ENCODE results near the gene TOMM40L.

The TOMM40L gene

DNA sequence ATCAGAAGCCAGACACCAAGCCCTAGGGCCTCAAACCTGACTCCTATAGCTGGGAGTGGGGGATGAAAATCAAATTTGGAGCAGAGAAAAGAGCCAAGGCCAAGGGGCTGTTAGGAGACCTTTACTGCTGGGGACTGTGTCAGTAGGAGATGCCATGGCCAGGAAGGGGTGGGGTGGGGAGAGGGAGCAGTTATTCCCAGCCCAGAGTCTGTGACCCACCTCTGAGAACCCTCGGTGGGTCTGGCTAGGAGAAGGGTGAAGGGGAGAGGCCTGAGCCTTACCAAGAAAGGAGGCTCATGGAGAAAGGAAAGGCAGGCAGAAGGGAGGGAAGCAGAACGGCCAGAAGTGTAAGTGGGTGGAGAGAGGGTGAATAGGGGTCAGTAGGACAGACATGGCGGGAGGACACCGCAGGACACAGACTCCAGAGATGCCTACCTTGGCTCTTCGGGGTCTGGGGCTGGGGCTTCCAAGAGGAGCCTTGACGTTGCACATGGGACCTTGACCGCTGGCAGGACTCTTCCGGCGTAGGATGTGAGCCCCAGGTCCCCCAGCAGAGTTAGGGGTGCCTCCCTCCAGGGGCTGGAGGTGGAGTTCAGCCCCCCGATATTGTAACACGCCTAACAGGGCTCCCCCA lies 28.2 kb upstream of the TOMM40L start:
- DNase-seq: no peak

DNA sequence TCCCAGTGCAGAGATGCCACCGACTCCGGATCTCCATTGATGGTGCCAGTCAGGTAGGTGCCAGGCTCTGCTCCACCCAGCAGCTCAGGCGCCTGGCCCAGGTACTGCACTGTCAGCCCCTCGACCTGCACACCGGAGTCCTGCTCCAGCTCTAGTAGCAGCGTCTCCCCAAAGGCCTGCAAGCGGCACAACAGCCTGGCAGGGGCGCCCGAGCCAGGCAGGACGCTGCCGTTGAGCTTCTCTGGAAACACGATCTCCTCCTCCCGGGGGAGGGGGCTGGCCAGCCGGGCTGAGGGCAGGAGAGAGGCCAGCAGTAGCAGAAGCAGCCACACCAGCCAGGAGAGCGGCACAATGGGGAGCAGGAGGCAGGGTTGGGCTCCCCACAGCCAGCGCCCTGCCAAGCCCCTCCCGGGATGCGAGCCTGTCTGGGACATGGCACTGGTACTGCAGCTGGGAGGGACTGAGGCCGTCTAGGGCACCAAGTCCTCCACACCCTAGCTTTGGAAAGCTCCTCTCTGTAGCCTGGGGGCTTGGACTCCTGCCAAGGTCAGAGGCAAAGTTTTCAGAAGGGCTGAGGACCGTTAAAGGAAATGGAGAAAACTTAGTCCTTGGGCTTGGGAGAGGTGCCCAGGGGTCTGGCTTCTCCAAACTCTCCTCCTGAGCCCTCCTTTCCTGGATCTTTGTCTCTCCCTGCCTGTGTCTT lies 27.5 kb upstream of the TOMM40L start:
- DNase-seq: peak; percentile 25

DNA sequence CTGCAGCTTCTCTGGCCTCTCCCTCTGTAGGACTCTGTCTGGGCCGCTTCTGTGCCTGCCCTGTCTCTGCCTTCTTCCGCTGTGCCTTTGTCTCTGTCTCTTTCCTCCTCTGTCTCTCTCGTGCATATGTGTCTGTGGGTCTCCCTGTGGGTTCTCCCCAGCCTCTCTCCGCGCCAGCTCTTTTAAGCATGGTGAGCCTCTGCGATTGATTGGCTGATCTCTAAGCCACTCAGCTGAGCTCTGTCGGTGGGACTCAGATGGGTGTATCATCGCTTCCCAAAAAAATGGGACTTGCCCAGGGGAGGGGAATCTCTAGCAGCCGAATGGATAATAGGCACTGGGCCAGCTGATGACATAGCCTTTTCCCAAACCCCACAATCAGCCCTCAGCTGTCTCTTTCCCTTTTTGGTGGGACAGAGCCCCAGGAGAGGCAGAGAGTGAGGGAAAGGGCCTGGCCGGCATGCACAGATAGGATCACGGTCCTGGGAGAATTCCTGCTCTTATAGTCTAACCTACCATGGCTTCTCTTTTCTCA lies 26.9 kb upstream of the TOMM40L start, which contains the start of gene ADAMTS4:
TSS of gene ADAMTS4 (minus strand) at position 158 of the 535 bp plus-strand sequence. CDS start 427 bp downstream, outside the sequence.
- DNase-seq: no peak

DNA sequence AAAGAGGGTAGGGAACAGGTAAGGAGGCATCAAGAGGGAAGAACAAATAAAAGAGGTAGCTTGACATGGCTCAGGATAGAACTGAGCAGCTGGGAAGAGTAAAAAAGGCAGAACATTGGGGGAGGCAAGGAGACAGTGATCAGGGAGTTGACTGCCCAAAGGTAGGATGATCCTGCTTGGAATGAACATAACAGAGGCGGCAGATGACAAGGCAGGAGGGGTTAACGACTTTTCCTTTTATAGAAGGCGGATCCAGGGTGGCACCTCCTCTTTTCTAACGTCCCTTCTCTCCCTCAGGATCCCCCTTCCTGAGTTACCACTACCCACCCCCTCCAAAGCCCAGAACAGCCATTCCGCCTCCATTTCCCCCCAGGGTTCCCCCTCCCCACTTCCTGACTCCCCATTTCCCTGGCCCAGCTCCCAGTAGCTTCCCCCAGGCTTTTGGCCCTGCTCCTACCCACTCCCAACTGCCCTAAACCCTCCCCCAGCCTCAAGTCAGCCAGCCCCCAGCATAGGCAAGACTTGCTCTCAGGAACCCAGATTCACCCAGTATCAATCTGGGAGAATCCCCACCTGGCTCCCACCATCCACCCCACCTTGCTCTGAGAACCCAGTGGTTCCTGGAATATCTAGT lies 26.2 kb upstream of the TOMM40L start:
- DNase-seq: no peak

DNA sequence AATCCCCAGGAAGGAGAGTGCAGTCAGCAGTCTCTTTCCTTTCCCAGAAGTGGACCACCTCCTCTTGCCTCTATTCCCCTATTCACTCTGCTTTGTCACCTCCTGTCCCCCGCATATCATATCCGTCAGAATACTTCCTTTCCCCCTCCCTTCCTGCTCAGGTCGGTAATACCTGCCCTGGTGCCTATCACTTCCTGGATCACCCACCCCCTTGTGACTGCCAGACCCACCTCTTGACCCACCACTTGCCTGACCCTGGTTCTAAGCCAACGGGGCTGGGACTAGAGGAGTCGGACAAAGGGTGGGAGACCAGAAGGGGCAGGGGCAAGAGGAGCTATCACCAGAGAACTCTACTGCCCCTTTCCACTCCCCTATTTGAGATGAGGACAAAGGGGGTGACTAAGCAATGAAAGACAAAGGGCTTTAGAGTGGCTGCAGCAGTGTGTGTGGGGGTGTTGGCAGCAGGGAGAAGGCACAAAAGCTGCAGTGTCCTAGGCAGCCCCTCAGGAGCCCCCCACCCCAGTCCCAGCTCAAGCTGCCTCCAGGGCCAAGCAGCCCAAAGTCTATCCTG lies 25.4 kb upstream of the TOMM40L start:
- DNase-seq: no peak

DNA sequence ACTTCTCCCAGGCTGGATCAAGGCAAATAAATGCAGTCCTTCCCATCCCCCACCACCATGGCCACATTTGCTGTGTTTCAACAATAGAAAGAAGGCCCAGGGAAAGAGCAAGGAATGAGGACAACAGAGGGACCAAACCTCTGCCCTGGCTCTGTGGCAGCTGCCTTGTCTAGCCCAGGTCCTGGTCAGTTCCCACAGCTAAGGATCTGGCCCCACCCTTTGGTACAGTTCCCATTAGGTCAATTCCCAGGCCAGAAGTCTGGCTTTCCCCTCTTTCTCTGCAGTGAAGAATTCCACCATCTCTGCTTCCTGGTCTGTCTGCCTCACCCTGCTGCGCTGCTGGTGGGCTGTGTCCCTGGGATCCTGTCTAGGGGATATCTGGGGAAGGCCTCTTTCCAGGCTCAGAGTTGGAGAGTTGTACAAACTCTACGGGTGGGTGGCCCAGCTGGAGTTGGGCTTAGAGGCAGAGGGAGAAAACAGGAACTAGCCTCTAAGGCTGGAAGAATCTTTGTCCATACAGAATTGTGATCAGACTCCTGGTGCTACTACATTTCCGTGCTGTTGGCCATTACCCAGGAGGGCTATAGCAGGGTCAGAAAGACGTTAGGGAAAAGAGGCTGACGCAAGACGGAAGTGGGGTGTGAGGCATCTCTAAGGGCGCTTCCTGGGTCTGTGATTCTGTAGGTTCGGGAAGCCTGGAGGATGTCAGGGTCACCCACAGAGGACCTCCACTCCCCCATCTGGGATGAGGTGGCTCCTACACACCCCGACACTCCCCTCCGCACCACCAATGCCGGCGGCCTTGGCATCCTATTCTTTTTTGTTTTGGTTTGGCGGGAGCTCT lies 24.6 kb upstream of the TOMM40L start:
- no peak for DNase-seq

DNA sequence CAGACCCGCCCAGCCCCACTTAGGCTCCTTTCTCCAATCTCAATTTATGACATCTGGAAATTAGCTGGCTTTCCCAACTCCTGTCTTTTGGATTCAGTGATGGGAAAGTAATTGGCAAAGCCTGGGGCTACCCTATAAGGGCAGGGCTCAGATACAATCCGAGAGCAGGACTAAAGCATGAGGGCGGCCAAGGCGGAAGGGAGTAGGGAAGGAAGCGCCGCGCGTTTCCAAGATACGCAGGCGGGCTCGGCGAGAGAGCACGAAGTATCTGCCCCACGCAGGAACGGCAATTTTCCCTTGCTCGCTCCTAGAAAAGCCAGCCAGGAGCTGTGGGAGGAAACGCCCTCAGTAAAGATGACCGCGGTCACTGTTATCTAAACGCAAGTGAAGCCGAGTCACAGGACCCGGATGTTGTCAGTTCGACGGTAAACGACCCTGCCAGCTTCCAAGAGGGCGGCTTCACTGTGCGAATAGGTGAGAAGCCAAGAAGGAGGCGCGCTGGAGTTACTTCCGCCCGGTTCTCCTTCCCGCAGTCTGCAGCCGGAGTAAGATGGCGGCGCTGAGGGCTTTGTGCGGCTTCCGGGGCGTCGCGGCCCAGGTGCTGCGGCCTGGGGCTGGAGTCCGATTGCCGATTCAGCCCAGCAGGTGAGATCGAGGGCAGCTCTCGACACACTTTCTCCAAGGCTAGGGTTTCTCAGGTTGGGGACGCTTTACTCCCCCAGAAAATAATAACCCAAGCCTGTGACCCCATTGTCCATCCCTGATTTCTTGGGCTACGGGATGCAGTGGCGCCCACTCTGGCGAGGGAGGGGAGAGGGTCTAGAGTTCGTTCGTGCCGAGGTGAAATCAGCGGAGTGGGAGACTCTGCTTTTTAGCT lies 23.8 kb upstream of the TOMM40L start, which contains the start of gene NDUFS2:
TSS of gene NDUFS2 (plus strand) at position 532 of the 877 bp plus-strand sequence. CDS start at position 551, 19 bp downstream.
- DNase-seq: peak; percentile 96

DNA sequence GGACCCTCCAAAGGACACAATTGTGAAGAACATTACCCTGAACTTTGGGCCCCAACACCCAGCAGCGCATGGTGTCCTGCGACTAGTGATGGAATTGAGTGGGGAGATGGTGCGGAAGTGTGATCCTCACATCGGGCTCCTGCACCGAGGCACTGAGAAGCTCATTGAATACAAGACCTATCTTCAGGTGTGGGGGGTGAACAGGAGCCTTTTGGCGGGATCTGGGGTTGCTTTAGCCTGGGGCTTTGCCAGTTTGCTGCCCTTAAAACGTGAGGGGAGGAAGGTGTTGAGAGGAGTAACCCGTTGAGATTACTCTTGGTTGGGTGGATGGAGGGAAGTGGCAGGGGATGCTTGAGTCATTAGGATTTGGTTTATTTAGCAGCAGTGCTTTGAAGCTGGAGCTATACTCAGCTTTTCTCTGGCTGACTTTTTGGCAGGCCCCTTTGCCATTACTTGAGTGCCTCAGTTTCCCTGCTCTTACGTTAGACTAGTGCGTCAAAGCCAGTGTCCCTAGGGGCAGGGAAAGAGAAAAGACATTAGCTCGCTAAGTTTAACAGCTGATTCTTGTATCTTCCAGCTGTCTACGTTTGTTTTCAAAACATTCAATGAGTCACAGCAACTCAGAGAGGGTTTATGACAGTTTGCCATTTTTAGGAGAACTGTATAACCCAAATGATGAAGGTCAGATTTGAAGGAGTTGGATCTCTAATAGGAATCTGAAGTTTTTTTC lies 19.3 kb upstream of the TOMM40L start:
- no peak for DNase-seq

DNA sequence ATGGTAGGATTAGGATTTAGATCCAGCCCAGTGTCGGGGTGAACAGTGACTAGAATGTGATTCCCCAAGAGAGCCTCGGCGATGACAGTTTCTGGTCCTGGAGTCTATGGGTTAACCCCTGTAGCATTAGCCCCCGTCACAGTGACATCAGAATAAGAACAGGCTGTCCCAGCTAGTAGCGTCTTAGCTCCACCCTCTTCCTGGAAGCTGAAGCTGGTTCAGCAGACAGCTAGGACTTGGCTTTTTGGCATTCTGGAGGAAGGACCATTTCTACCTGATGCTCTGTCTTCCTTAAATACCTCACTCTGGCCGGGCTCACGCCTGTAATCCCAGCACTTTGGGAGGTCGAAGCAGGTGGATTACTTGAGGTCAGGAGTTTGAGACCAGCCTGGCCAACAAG lies 18.7 kb upstream of the TOMM40L start:
- no peak for DNase-seq

DNA sequence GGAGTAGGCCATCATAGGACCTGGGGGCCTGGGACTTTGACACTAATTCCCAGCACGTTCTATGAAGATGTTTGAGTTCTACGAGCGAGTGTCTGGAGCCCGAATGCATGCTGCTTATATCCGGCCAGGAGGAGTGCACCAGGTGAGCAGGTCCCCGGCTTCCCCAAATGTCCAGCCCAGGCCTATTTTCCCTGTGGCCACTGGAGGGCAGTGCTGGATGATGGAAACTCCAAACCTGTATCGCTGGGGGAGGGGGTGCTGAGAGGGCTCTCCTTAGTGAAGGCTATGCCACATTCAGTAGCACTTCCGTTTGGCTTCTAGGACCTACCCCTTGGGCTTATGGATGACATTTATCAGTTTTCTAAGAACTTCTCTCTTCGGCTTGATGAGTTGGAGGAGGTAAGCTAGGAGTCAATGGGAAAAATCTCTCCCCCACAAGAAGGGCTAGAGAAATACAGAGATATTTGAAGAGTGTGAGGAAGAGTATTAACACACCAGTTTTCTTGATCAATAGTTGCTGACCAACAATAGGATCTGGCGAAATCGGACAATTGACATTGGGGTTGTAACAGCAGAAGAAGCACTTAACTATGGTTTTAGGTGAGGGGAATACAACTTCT lies 16.0 kb upstream of the TOMM40L start:
- DNase-seq: peak; percentile 72

DNA sequence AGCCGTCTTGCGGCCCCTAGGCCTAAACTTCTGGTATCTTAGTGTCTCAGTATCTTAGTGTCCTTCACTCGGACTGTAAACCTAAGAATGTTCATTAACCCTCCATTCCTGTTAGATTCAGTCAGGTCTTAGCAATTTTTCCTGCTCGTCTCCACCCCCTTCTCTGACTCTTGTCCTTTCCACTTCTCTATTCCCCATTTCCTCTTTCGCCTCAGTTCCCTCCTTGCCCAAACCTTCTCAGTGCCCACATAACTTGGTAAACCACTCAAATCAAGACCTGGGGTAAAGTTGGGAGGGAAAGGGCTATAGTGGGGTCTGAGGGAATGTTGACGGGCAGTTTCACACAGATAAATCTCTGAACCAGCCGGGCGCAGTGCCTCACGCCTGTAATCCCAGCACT lies 11.5 kb upstream of the TOMM40L start:
- DNase-seq: no peak

DNA sequence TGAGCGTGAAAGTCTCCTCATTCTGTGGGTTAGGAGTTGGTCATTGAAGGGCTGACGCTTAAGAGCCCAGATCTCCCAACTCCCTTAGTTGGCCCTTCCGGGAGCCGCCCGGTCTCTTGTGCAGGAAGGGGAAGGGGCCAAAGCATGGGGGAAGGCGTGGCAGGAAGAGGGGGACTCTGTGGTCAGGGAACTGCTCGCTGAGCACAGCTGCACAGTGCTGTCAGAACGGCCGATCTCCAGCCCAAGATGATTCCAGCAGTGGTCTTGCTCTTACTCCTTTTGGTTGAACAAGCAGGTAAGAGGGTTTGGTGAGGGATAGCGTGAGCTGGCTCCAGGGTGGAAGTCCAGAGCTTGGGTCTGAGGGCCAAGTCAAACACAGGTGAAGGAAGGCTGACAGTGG lies 10.8 kb upstream of the TOMM40L start, which contains the start of gene FCER1G:
TSS of gene FCER1G (plus strand) at position 220 of the 400 bp plus-strand sequence. CDS start at position 247, 27 bp downstream.
- DNase-seq: no peak

DNA sequence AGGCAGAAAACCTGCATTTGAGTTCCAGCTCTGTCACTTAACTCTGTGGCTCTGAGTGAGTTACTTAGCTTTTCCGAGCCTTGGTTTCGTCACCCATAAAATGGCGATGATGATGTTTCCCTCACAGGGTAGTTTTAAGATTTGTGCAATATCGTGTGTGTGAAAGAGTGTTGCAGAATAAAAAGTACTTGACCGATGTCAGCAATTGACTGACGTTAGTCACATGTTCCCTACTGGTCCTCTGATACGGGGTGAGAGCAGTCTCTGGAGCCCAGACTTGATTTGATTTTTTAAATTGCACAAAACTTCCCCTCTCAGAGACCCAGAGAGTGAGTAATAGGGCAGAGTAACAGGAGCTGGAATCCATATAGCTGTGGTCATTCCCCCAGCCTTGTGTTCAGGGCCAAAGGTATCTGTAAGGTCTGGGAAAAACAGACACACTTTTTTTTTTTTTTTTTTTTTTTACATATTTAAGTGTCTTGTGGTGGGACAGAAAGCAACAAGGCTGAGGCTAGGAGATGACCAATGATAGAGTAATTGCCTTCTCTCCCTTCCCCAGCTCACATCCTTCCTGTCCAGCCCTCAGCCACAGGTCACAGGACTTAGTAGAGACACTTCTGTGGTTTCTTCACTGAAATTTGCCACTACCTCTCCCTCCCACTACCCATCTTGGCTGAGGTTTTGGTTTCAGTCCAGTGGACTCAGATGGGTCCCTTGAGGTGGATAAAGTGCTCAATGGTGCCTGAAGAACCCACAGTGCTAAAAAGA lies 8.7 kb upstream of the TOMM40L start:
- no peak for DNase-seq

DNA sequence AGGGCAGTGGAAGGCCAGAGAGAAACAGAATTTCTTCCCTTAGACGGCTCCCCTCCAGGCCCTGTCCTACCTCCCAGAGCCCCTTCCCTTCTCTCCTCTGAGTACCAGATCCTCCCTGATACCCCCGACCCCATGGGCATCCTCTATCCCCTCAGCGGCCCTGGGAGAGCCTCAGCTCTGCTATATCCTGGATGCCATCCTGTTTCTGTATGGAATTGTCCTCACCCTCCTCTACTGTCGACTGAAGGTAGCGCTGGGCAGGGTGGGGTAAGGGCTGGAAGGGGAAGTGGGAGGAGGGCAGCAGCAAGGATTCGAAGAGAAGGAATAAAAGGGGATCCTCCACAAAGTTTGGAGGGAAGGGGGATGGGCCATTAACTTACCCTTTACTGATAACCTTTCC lies 8.0 kb upstream of the TOMM40L start:
- no peak for DNase-seq

DNA sequence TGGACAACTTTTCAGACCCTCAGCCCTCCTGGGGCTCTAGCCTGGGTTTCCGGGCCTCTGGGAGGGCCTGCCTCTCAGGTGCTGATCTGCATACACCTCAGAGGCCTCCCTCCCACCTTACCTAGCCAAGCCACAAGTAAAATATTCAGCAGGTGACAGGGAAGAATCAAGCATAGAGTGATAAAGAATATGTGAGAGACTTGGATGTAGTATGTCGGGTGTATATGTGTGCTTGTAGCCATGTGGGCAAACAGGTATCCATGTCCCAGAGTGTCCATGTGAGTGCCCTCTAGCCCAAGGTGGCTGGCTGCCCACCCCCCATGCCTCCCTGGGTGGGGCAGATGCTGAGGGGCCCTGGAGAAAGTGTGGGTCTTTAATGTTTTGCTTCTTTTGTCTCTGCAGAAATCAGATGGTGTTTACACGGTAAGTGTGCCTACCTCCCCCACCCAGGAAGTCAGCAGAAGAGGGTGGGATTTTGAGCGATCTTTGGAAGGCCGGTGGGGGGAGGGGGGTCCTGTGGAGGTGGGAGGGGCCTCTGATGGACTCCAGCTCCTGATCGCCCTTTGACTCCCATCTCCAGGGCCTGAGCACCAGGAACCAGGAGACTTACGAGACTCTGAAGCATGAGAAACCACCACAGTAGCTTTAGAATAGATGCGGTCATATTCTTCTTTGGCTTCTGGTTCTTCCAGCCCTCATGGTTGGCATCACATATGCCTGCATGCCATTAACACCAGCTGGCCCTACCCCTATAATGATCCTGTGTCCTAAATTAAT lies 7.4 kb upstream of the TOMM40L start:
- no peak for DNase-seq

DNA sequence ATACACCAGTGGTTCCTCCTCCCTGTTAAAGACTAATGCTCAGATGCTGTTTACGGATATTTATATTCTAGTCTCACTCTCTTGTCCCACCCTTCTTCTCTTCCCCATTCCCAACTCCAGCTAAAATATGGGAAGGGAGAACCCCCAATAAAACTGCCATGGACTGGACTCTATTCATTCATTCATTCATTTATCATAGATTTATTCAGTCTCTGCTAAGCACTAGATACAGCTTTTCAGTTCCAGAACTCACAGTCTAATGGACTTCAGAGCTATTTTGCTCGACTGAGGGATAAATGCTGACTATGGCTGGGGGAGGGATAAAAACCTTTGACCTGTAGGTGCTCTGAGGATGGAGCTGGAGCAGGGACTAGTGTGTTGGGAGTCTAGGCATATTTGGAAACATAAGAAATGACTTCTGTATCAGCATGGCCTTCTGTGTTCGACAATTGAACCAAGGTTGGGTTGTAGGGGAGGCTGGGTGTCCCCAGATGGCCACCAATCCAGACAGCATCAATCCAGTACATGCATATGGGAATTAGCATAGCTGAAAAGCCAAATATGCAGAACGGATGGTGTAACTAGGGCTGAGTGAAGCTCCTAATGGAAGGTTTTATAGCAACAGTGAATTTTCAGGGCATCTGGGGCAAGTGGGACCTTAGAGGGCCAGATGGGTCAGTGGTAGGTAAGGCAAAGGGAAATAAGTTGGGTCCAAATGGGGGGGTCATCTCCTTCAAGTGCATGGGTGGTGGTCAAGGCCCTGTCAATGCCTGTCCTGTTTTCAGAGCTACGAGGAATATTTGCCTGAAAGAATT lies 6.6 kb upstream of the TOMM40L start:
- DNase-seq: no peak

DNA sequence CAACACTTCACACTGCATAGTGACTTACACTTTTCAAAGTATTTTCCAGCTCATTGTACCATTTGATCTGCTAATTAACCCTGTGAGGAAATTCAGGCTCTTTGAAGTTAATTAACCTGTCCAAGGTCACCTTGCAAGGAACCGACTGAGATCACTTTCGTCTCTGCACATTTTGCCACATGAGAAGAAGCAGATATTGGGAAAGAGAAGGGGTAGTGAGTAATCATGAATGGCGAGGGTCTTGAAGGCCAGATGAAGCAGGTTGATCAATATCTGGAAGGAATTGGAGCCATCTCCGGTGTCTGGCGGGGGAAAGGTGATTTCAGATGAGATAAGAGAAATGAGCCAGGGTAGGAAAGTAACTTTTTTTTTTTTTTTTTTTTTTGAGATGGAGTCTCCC lies 5.9 kb upstream of the TOMM40L start:
- DNase-seq: no peak

Measured in NCI-H510A treated with DMSO at 0.1 percent for 48 hours (cell line).